Measurements from ENCODE around the gene C17orf107.
A peak's percentile ranks its signal among the peaks of the same experiment; 100 is the strongest.

C17orf107 gene

DNA sequence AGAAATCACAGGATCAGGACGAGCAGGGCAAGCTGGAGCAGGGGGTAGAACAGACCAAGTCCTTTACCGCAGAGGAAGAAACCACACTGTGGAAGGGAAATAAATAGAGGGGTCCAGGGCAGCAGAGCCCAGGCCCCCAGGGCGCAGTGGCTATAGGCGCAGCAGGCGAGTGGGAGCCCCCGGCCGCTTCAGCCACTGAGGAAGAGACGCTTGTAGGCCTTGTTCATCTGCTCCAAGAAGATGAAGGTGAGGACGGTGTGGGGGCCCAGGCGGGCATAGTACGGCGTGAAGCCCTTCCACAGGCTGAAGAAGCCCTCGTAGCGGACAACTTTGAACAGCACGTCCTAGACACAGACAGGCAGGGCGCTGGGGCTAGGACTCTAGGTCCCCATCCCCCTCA, 38.2 kb downstream of the C17orf107 start:
- no peak for DNase-seq

DNA sequence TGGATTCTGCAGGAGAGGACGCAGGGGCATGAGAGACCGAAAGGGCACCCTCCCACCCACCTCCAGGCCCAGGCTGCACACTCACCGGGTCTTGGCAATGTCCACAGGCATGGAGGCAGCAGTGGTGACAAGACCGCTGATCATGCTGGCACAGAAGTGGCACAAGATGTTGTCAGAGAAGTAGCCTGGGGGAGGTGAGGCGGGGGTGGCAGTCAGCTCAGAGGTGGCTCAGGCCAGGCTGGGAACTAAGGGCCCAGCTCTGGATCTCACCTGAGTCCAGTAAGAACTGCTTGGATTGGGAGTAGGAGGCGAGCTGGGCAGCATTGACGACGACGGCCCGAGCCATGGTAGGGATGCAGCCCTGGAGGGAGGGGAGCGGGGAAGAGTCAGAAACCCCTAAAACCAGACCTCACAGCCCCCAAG, 38.7 kb downstream of the C17orf107 start:
- DNase-seq: no peak

DNA sequence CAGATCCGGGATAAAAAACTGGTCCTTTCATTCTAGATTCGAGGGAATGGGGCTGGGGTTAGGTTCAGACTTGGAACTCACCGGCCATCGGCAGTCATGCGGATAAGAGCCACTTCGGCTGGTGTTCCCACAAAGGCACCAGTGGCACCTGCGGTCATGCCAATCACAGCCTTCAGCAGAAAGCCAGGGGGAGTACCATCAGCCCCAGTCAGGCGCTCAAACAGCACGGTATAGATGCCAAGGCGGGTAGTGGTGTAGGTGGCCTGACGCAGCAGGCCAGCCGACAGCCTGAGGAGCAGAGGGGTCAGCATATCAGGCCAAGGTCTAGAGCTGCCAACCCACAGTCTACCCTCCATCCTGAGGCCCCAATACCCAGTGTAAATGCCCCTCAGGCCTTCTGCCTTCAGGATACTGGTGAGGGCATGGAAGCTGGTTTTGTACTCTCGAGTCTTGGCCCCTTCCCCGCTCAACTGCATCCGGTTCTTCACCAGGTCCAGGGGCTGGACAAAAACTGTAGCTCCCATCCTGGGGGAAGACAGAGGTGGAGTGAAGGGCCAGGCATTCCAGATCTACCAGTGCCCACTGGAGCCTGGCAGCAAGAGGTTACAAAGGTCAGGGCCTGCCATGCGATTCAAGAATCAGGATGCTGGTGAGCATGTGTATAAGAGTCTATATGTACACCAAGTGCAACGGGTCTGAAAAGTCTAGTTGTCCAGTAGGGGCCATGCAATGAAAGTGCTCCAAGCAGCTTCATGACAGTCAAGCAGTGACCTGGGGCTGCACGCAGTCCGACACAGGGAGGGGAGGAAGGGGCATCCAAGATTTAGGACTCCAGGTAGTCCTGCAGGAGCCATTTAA, 39.6 kb downstream of the C17orf107 start:
- DNase-seq: no peak

DNA sequence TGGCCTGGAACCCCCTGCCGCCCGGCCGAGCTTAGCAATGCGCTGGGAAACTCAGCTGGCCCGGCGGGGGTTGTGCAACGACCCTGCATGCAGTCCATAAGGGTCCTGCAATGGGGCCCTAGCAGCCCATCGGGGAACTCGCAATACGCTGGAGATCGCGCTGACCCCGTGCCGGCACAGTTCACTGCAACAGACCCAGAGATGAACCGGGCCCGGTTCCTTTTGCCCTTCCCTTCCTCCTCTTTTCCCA, 40.1 kb downstream of the C17orf107 start:
- no peak for DNase-seq

DNA sequence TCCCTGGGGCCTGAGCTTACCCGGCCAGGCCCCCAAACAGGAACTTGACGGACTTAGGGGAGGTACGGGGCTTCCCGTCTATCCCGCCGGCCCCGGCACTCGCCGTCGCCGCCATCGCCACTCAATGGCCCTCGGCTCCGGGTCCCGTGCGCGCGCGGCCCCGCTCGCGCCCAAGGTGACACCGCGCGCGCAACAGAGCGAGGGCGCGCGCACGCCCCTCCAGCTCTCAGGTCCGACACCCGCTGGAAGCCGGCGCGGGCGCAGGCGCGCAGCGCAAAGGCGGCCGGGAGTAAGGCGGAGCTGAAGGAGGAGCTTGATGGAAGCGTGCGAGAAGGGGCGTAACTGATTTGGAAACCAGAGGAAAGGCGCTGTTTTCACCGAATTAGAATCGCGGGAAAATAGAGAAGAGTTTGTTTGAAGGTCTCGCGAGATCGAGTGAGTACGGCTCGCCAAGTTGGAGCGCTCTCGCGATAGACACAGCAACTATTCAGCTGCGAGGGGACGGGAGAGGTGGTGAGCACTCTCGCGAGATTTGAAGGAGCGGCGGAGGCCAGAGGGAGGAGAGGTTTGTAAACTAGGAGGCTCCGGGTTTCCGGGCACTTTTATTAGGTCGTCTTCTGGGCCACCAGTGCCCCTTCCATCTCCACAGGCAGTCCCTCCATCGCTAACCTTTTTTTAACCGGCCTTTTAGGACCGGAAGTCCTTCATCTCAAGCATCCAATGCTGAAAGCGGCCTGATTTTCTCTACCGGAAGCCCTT, 40.6 kb downstream of the C17orf107 start, which contains the start of the genes RNF167 and SLC25A11:
Gene RNF167 (plus strand): TSS at position 473 of the 759 bp plus-strand sequence. CDS start 642 bp downstream, outside the sequence.
Gene SLC25A11 (minus strand): TSS at position 251 of the 759 bp plus-strand sequence. CDS start 136 bp downstream, at position 115.
- DNase-seq: peak; percentile 100

DNA sequence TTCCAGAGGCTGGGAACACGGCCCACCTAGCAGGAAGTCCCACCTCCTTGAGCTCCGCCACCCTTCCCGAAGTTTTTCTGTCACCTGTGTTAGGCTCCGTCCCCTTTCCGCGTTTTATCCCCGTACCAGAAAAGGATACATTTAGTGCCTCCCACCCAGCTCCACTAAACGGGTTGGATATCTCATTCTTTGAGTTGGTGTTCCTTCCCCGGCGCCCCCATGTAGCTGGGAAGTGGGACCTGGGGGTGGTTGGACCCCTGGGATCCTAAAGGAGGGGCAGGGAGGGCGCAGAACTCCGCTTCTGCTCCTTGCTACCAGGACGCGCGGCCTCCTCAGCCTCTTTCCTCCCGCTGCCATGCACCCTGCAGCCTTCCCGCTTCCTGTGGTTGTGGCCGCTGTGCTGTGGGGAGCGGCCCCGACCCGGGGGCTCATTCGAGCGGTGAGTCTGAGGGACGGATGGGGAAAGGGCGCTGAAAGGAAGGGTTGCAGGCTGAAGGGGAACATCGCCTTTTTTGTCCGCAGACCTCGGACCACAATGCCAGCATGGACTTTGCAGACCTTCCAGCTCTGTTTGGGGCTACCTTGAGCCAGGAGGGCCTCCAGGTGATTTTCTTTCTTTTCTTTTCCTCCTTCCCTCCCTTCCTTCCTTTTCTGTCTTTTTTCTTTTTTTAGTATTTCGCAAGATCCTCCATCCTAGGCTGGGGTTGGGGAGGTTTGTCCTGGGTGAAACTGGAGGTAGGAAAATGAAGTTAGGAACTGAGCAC, 41.4 kb downstream of the C17orf107 start:
- no peak for DNase-seq

DNA sequence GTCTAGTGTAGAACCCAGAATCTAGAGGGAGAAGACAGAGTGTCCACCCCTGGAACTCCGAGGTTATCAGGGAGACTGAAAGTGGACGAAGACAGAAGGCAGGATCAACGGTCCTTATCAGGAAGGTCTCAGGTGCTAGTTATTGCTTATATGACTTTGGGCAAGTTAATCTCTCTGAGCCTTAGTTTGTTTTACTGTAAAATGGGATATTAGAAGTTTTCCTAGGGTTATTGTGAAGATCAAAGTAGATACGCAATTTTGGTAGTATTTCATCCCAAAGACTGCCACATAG, 41.9 kb downstream of the C17orf107 start:
- DNase-seq: no peak

DNA sequence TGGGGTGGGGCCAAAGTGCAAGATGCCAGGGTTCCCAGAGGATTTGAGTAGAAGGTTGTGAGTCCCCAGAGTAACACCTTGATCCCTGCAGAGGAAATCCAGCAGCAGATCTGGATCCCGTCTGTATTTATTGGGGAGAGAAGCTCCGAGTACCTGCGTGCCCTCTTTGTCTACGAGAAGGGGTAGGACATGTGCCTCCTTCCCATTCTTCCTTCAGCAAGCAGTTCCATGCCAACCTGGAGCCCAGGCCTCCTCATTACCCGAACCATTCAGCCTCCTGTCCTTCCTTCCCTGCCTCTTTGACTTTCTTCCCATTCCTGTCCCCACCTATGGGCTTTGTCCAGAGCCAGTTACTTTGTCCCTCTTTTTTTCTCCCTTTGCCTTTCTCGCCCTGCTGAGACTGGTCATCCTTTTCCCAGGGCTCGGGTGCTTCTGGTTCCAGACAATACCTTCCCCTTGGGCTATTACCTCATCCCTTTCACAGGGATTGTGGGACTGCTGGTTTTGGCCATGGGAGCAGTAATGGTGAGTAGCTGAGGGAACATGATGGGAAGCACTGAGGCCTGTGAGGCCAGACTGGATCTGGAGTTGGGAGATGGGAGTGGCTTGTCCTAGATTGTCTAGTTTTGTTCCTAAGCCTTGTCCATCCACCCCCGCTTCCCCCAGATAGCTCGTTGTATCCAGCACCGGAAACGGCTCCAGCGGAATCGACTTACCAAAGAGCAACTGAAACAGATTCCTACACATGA, 43.6 kb downstream of the C17orf107 start:
- DNase-seq: no peak

DNA sequence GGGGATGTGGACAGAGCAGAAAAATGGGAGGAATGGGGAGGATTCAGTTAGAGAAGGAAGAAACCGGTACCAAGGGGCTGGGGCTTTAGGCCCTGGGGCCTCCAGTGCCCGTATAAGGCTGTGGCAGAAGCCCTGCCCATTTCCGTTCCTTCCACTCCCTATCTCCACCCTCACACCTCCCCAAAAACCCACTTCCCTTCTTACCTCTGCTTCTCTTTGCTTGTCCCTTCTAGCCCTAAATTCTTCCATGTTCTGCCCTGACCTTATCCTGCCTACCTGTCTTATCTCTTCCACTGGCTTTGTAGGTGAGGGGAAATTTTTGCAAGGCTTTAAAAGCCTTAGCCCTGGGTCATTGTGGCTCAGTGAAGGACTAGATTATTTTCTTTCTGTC, 44.8 kb downstream of the C17orf107 start:
- no peak for DNase-seq

DNA sequence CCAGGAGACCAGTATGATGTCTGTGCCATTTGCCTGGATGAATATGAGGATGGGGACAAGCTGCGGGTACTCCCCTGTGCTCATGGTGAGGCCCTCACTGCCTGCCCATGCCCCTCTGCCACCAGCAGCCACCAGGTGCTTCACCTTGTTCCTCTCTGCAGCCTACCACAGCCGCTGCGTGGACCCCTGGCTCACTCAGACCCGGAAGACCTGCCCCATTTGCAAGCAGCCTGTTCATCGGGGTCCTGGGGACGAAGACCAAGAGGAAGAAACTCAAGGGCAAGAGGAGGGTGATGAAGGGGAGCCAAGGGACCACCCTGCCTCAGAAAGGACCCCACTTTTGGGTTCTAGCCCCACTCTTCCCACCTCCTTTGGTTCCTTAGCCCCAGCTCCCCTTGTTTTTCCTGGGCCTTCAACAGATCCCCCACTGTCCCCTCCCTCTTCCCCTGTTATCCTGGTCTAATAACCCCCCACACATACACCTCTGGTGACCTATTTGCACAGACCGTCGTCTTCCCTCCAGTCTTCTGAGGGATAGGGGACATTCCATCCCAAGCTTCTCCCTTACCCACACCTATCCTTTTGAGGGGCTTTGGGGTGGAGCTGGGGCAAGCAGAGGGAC, 45.3 kb downstream of the C17orf107 start:
- no peak for DNase-seq

DNA sequence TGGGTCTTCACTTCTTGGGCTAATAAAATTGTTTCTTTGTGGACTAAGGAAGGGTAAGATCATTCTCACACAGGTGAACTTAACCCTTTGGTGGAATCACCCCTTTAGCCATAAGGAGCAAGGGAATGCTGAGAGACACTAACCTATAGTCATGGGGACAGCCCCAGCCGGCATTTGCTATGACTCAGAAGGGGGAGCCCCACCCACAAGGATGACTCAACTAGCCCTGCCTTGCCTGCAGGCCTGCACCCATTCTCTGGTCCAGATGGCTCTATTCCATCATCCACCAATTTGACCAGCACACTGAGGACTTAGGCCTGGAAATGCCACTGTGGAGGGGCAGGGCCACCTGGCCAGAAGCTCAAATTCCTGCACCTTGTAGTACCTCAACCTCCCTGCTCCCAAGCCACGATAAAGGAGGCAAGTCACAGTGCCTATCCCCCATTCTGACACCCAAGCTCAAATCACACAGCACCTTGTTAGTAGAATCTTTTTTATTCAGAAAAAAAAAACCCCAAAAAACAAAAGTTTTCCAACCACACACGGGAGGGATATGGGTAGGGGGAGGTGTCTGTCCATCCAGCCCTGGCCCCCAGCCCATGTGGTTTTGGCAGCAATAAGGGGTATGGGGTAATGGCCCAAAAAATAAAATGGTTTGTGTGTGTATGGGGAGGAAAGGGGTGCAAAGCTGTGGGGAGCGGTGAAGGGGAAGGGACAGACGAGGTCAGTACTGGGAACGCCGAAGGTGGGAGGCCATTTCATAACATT, 46.0 kb downstream of the C17orf107 start:
- DNase-seq: peak; percentile 90

DNA sequence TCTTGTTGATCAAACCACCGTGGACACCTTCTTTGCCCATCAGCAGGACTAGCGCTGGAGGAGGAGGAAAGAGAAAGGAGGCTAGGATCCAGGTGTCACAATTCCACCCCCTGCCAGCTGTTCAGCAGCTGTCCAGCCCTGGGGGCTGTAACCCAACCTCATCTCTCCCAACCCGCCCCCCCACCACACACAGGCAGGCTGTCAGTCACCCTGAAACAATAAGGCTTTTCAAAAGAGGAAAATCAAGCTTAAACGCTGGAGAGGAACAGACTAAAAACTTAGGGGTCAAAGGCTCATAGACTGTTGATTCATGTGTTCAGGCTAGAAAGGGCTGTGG, 46.6 kb downstream of the C17orf107 start:
- DNase-seq: no peak

DNA sequence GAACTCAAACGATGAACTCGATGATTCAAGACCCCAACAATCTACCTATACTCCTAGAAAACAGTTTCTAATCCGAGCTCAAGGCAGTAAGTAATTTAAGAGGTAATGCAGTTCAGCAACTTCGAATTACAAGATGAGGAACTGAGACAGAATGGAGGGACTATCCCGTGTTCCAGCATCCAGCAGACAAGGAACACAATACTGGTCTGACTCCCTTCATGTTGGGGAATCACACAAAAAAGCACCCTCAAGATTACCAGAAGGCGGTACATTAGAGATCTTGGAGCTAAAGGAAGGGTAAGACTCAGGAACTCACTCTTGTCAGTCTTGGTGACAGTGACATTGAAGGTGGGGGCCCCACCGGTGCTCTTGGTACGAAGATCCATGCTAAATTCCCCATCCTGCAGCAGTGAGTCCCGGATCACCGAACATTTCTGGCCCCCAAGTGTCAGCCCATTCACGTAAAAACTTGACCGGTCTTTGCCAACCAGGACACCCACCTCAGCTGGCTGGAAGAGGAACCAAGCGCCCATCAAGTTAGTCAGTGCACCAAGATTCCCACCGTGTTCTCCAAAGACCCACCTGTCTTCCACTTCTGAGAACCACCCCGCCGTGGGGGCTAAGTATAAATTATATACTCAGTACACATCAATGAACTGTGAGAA, 47.1 kb downstream of the C17orf107 start:
- no peak for DNase-seq

DNA sequence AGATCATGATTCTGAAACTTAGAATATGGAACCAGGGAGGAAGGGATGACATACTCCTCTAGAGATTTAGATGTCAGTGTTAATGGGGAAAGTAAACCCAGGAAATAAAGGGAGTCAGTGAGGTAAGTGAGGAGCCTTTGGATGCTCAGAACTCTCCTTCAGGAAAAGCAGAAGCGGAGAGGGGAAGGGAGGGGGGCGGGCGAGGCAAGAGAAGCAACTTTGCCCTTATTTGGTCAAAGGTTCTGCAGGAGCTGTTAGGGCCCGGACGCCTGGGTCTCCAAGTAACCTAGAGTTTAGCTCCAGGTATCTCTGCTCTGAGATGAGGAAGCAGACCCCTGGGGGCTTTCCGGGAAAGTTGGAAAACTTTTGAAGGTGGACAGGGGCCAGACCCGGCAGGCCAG, 47.7 kb downstream of the C17orf107 start:
- DNase-seq: peak; percentile 32

DNA sequence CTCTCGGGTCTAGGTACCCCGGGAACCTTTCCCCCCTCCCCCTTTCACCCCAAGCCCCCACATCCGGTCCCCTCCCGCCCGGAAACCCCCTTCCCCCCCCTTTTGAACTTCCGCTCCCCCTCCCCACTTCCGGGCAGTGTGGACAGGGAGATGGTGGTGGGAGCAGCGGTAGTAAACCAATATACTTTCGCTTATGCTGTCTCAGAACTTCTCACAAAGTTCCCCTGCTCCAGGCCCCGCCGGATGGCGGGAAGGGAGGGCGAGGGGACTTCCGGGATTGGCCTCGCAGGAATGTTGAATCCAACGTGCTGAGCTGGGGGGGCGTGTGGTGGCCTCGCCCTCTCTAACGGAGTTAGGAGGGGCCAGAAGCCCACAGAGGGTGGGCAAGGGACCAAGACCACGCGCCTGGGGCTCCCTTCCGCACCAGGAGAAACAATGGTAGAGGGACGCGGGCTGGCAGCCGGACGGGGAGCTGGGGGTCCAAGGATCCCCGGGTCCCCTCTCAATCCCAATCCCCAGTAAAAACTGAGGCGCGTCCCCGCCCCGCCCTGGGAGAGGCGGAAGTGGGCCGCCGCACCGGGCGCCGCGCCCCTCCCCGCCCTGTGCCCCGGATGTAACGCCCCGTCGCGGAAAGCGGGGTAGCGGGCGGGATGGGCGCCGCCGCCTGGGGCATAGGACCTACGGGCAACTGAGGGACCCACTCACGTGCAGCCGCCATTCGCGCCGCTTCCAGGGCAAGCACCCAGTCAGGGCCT, 48.3 kb downstream of the C17orf107 start:
- DNase-seq: peak; percentile 68

DNA sequence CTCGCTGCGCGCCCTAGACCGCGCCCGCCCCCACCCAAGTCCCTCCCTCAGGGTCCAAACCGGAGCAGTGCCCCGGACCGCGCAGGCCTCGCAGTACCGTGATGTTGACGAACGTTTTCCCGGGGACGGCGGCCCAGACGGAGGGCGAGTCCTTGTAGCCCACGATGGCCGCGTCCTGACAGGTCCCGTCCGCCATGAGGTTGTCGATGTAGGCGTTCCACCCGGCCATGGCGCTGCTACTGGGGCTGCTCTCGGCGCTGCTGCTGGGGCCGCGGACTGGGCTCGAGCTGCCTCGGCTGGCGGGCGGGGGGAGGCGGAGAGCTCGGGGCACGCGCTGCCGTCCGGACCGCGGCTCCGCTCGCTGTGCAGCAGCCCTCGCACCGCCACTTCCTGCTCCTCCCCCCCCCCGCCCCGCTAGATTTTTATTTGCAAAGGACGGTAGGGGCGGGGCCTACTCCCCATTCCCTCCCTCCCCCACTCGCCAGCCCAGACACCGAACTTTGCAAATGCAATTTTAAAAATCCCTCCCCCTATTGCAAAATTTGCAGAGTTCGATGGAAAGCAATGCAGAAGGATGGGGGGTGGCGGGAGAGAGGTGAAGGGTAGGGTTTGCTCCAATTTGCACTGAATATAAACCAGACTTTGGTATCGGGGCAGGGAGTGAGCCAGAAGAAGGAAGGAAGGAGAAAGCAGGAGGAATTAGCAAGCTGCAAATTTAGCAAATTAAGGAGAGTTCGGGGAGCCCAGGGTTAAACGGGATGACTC, 49.0 kb downstream of the C17orf107 start, which contains the start of gene PFN1:
Gene PFN1 (minus strand): TSS at position 365 of the 765 bp plus-strand sequence. CDS start 136 bp downstream, at position 229.
- peak; percentile 96 for DNase-seq

DNA sequence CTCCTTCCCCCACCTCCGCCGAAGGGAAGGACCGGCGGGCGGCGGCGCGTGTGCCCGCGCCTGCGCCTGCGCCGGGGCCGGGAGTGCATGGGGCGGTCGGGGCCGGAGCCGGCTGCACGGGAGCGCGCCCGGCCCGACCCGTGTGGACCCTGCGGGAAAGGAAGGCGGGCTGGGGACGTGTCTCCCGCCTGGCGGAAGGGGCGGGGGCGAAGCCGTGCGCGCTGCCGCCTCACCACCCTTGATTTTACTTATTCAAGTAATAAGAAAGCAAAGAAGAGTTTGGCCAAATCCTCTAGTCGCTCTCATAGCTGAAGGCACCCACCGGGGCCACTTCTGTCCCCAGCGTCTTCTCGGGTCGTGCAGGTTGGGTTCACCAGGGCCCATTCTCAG, 49.6 kb downstream of the C17orf107 start:
- peak; percentile 94 for DNase-seq

DNA sequence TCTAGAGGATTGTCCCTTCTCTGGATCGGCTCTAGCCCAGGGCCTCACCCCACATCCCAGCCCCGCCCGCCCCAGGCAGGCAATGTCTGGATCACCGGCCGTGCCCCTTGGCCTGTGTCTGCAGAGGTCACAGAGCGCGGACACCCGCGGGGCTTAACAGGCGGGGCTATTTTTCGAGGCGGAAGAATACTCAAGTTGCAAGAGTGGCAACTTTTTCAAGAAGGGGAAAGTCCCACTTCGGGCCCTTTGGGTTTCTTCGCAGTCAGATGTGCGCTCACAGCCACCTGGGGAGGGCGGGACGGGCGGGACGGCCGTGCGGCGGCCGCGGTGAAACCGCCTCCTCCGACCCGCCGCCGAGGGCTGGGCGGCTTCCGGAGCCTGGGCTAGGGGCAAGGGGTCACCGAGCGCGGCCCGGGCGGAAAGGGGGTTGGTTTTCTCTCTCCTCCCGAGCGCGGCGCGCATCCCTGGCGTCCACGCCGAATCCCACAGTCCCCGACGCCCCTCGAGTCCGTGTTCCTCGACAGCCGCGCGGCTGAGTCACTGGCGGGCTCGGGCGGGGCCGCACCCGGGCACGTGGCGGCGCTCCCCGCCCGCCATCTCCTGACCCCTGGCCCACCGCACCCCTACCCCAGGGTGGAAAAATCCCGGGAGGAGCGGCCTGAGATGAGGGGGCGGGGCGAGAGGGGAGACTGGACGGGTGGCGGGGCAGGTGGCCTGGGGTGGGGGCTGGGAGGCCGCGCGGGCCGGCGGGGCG, 50.2 kb downstream of the C17orf107 start:
- peak; percentile 74 for DNase-seq
